ENCODE results near the gene KPNA6.
"Not testable (repeated sequence)": the region's sequence is repeated elsewhere in the genome, so short reads cannot be mapped to it uniquely, and the experiment has no call there.

Gene KPNA6

GRCh38 chr1:32114420-32114819 lies 6.6 kb downstream of the KPNA6 start:
- H3K4me3 ChIP-seq (ENCODE audit: low read depth, low read length) = no peak overlapping the region
- no peak for TF ChIP-seq CTCF (IDR thresholded peaks at IDR 0.05; ENCODE audit: low read depth, low read length, missing control alignments)
- DNase-seq (ENCODE audit: low read depth) = no peak

- no peak for DNase-seq (ENCODE audit: low read depth)
- no peak overlapping the region for H3K4me3 ChIP-seq (ENCODE audit: low read depth, low read length)
- TF ChIP-seq CTCF (IDR thresholded peaks at IDR 0.05; ENCODE audit: low read depth, low read length, missing control alignments) = no peak
These were observed 7.6 kb downstream of the KPNA6 start for GRCh38 chr1:32115496-32115895.

- no peak overlapping the region for H3K4me3 ChIP-seq (ENCODE audit: low read depth, low read length)
- DNase-seq (ENCODE audit: low read depth) = no peak
- TF ChIP-seq CTCF (IDR thresholded peaks at IDR 0.05; ENCODE audit: low read depth, low read length, missing control alignments) = no peak
These were observed 8.7 kb downstream of the KPNA6 start for GRCh38 chr1:32116531-32116930.

- H3K4me3 ChIP-seq (ENCODE audit: low read depth, low read length) = no peak overlapping the region
- no peak for DNase-seq (ENCODE audit: low read depth)
- no peak for TF ChIP-seq CTCF (IDR thresholded peaks at IDR 0.05; ENCODE audit: low read depth, low read length, missing control alignments)
These were observed 14.3 kb downstream of the KPNA6 start for GRCh38 chr1:32122151-32122550.

- DNase-seq (ENCODE audit: low read depth) = not testable (repeated sequence)
These were observed 15.5 kb downstream of the KPNA6 start for GRCh38 chr1:32123361-32123760.

GRCh38 chr1:32125313-32125712 lies 17.5 kb downstream of the KPNA6 start:
- H3K4me3 ChIP-seq (ENCODE audit: low read depth, low read length) = no peak overlapping the region

More at GRCh38 chr1:32123361-32123760, 15.5 kb downstream of the KPNA6 start:
- H3K4me3 ChIP-seq (ENCODE audit: low read depth, low read length) = not testable (repeated sequence)

GRCh38 chr1:32126770-32127169 lies 18.9 kb downstream of the KPNA6 start:
- no peak overlapping the region for H3K4me3 ChIP-seq (ENCODE audit: low read depth, low read length)
- DNase-seq (ENCODE audit: low read depth) = no peak
- TF ChIP-seq CTCF (IDR thresholded peaks at IDR 0.05; ENCODE audit: low read depth, low read length, missing control alignments) = no peak

More at GRCh38 chr1:32125313-32125712, 17.5 kb downstream of the KPNA6 start:
- TF ChIP-seq CTCF (IDR thresholded peaks at IDR 0.05; ENCODE audit: low read depth, low read length, missing control alignments) = no peak
- DNase-seq (ENCODE audit: low read depth) = no peak

All from GM12864 (cell line).